ENCODE measurements around the gene PFN1. TPM values are rescaled to one million over a fixed set of nuclear protein-coding genes. Genes with fewer than 3 reads are reported as not detected.

Gene PFN1
- total and polyA plus RNA-seq, 10 of the 15 experiments (the other 5 are each of a cell fraction or from before 2014, with no cell fraction given), result 154 to 3,892 (median 1,918) TPM

- Histone ChIP-seq H3K27ac (ENCODE audit: control insufficient read depth, insufficient read depth) (peak overlapping the region; percentile 100), H4K20me1 (ENCODE audit: control insufficient read depth, insufficient read depth) (peaks cover 5% of the 10 kb centered on the region), H3K9ac (ENCODE audit: control insufficient read depth, insufficient read depth, low read length) (peak overlapping the region; percentile 100), H3K9me3 (replicated peaks; ENCODE audit: control insufficient read depth, insufficient read depth, low read length) (no peaks in the 10 kb centered on the region), H3K79me2 (ENCODE audit: control insufficient read depth, insufficient read depth, low read length) (peaks cover 82% of the 10 kb centered on the region), H3K27me3 (replicated peaks in 1 of 2; ENCODE audit: control insufficient read depth in 2 of 2, insufficient read depth in 2 of 2, low read length in 1 of 2) (no peaks in the 10 kb centered on the region), H3K4me3 (peak overlapping the region; percentile 96), H2AFZ (ENCODE audit: control insufficient read depth, low read depth, low read length) (no peak overlapping the region), H3K36me3 (ENCODE audit: control insufficient read depth in 2 of 2, insufficient read depth in 2 of 2, low read length in 1 of 2) (peaks cover 20 to 22% of the 10 kb centered on the region in 2 experiments), H3K4me2 (ENCODE audit: control insufficient read depth, insufficient read depth) (peak overlapping the region; percentile 55), H3K4me1 (ENCODE audit: control insufficient read depth, insufficient read depth, low read length) (peaks cover 37% of the 10 kb centered on the region)
- no TSS peak for BruUV-seq (replicated peaks)
- ATAC-seq (peak; percentile 58), FAIRE-seq (peak; percentile 84), DNase-seq (ENCODE audit: low read depth, low spot score) (peak; percentile 65)
- intact Hi-C loops (cut with micrococcal nuclease; ENCODE audit: unreplicated experiment), result no loop called here
- 0% methylated on average over 7 of the region's 7 CpGs for WGBS (ENCODE audit: insufficient coverage, insufficient replicate concordance, low lambda C conversion rate, missing lambda C conversion rate)
- SMC1A ChIA-PET (ENCODE audit: uncharacterized antibody, unreplicated experiment), result interaction anchor here (0.6 to 7.1 kb wide), 5 partner anchors 12 to 41 kb away, joined by 3 to 50 read pairs (median 4); partner anchors contain the start of gene SPAG7
- CTCF ChIA-PET, result interaction anchor here (1.2 to 2.4 kb wide), 2 partner anchors 36 to 116 kb away, joined by 3 to 12 read pairs; no protein-coding TSS in a partner anchor
- in situ Hi-C loops (cut with MboI), result no loop called here
- POLR2A ChIA-PET, result interaction anchor here (0.6 to 17.5 kb wide), 3 partner anchors 20 to 72 kb away, joined by 5 to 272 read pairs (median 5); partner anchors contain the start of genes INCA1, KIF1C and SPAG7
- RAD21 ChIA-PET (ENCODE audit: unreplicated experiment), result interaction anchor here (9.8 kb wide), 1 partner anchor 20 kb away, joined by 73 read pairs; the partner anchor contains the start of gene SPAG7
- TF ChIP-seq SREBF1 (IDR thresholded peaks at IDR 0.05; ENCODE audit: low read length) (no peak), BHLHE40 (IDR thresholded peaks at IDR 0.05; ENCODE audit: borderline replicate concordance in 1 of 2, low read depth in 2 of 2, low read length in 1 of 2) (peak in 1 of 2 experiments; percentile 44; a peak in 1 of 4 replicates), TCF12 (IDR thresholded peaks at IDR 0.05; ENCODE audit: low read depth, low read length) (peak; percentile 84), IKZF1 (conservative IDR thresholded peaks at IDR 0.05) (peak; percentile 90), EED (IDR thresholded peaks at IDR 0.05; ENCODE audit: low read depth) (peak; percentile 87), NR2C1 (IDR thresholded peaks at IDR 0.05) (no peak), ZBED1 (IDR thresholded peaks at IDR 0.05; ENCODE audit: borderline replicate concordance) (peak; percentile 94), GATAD2B (conservative IDR thresholded peaks at IDR 0.05; ENCODE audit: low read depth) (peak; percentile 58), RCOR1 (conservative IDR thresholded peaks at IDR 0.05; ENCODE audit: low read depth, low read length) (no peak), JUND (IDR thresholded peaks at IDR 0.05; ENCODE audit: low read depth, low read length) (peak; percentile 90), YBX1 (IDR thresholded peaks at IDR 0.05) (no peak), PBX3 (IDR thresholded peaks at IDR 0.05; ENCODE audit: insufficient replicate concordance, low read depth, low read length) (peak; percentile 3), RELB (IDR thresholded peaks at IDR 0.05; ENCODE audit: low read depth) (peak; percentile 81; the same call in 1 of the 2 replicates), TCF3 (IDR thresholded peaks at IDR 0.05; ENCODE audit: borderline replicate concordance, insufficient read depth, low read depth, low read length) (peak; percentile 76), IKZF2 (IDR thresholded peaks at IDR 0.05) (peak; percentile 80 to 91)
- TF ChIP-seq, protein P1, sequence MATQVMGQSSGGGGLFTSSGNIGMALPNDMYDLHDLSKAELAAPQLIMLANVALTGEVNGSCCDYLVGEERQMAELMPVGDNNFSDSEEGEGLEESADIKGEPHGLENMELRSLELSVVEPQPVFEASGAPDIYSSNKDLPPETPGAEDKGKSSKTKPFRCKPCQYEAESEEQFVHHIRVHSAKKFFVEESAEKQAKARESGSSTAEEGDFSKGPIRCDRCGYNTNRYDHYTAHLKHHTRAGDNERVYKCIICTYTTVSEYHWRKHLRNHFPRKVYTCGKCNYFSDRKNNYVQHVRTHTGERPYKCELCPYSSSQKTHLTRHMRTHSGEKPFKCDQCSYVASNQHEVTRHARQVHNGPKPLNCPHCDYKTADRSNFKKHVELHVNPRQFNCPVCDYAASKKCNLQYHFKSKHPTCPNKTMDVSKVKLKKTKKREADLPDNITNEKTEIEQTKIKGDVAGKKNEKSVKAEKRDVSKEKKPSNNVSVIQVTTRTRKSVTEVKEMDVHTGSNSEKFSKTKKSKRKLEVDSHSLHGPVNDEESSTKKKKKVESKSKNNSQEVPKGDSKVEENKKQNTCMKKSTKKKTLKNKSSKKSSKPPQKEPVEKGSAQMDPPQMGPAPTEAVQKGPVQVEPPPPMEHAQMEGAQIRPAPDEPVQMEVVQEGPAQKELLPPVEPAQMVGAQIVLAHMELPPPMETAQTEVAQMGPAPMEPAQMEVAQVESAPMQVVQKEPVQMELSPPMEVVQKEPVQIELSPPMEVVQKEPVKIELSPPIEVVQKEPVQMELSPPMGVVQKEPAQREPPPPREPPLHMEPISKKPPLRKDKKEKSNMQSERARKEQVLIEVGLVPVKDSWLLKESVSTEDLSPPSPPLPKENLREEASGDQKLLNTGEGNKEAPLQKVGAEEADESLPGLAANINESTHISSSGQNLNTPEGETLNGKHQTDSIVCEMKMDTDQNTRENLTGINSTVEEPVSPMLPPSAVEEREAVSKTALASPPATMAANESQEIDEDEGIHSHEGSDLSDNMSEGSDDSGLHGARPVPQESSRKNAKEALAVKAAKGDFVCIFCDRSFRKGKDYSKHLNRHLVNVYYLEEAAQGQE (IDR thresholded peaks at IDR 0.05; ENCODE audit: low read depth, low read length), result 0 out of 2 replicates have a peak, but pooled peaks have one; percentile 30
These were observed 3.0 kb downstream of the PFN1 start for GRCh38 chr17:4945176-4945943.

All from GM12878 (cell line).